Measurements from ENCODE around the gene BICD2. TPM values are rescaled to one million over a fixed set of nuclear protein-coding genes. Genes with fewer than 3 reads are reported as not detected.

BICD2 gene
- total RNA-seq, 1 donor from 2014 or later, result 35.4 TPM

GRCh38 chr9:92709240-92709639, 55.4 kb downstream of the BICD2 start:
- no peak overlapping the region for H3K27ac Mint-ChIP-seq (ENCODE audit: unreplicated experiment)
- H3K9me3 Mint-ChIP-seq (ENCODE audit: unreplicated experiment), result no peaks in the 10 kb centered on the region
- peaks cover 20% of the 10 kb centered on the region for H3K36me3 Mint-ChIP-seq (ENCODE audit: unreplicated experiment)
- H3K27me3 Mint-ChIP-seq (ENCODE audit: unreplicated experiment), result no peaks in the 10 kb centered on the region
- no peak overlapping the region for H3K4me3 Mint-ChIP-seq (ENCODE audit: unreplicated experiment)
- no peaks in the 10 kb centered on the region for H3K4me1 Mint-ChIP-seq (ENCODE audit: unreplicated experiment)
- TF ChIP-seq CTCF (IDR thresholded peaks at IDR 0.05), result no peak
- no peak for DNase-seq (ENCODE audit: extremely low spot score, unreplicated experiment)

- H3K27me3 Mint-ChIP-seq (ENCODE audit: unreplicated experiment), result no peaks in the 10 kb centered on the region
- DNase-seq (ENCODE audit: extremely low spot score, unreplicated experiment), result no peak
- no peaks in the 10 kb centered on the region for H3K9me3 Mint-ChIP-seq (ENCODE audit: unreplicated experiment)
- H3K27ac Mint-ChIP-seq (ENCODE audit: unreplicated experiment), result no peak overlapping the region
- peaks cover 11% of the 10 kb centered on the region for H3K36me3 Mint-ChIP-seq (ENCODE audit: unreplicated experiment)
- no peaks in the 10 kb centered on the region for H3K4me1 Mint-ChIP-seq (ENCODE audit: unreplicated experiment)
- no peak overlapping the region for H3K4me3 Mint-ChIP-seq (ENCODE audit: unreplicated experiment)
- no peak for TF ChIP-seq CTCF (IDR thresholded peaks at IDR 0.05)
These were observed 57.1 kb downstream of the BICD2 start for GRCh38 chr9:92707530-92707929.

GRCh38 chr9:92706218-92706940, 58.3 kb downstream of the BICD2 start:
- no peak overlapping the region for H3K27ac Mint-ChIP-seq (ENCODE audit: unreplicated experiment)
- no peaks in the 10 kb centered on the region for H3K4me1 Mint-ChIP-seq (ENCODE audit: unreplicated experiment)
- H3K9me3 Mint-ChIP-seq (ENCODE audit: unreplicated experiment), result no peaks in the 10 kb centered on the region
- H3K36me3 Mint-ChIP-seq (ENCODE audit: unreplicated experiment), result peaks cover 7% of the 10 kb centered on the region
- H3K4me3 Mint-ChIP-seq (ENCODE audit: unreplicated experiment), result no peak overlapping the region
- TF ChIP-seq CTCF (IDR thresholded peaks at IDR 0.05), result peak; percentile 34
- peak; percentile 65 for DNase-seq (ENCODE audit: extremely low spot score, unreplicated experiment)
- no peaks in the 10 kb centered on the region for H3K27me3 Mint-ChIP-seq (ENCODE audit: unreplicated experiment)

GRCh38 chr9:92704528-92704927, 60.1 kb downstream of the BICD2 start:
- Mint-ChIP-seq H3K9me3 (ENCODE audit: unreplicated experiment) (peaks cover 8% of the 10 kb centered on the region), H3K27me3 (ENCODE audit: unreplicated experiment) (no peaks in the 10 kb centered on the region), H3K27ac (ENCODE audit: unreplicated experiment) (no peak overlapping the region), H3K4me1 (ENCODE audit: unreplicated experiment) (no peaks in the 10 kb centered on the region), H3K36me3 (ENCODE audit: unreplicated experiment) (no peaks in the 10 kb centered on the region), H3K4me3 (ENCODE audit: unreplicated experiment) (no peak overlapping the region)
- no peak for TF ChIP-seq CTCF (IDR thresholded peaks at IDR 0.05)
- no peak for DNase-seq (ENCODE audit: extremely low spot score, unreplicated experiment)

GRCh38 chr9:92696619-92697018, 68.0 kb downstream of the BICD2 start:
- H3K27me3 Mint-ChIP-seq (ENCODE audit: unreplicated experiment), result no peaks in the 10 kb centered on the region
- H3K4me1 Mint-ChIP-seq (ENCODE audit: unreplicated experiment), result no peaks in the 10 kb centered on the region
- H3K36me3 Mint-ChIP-seq (ENCODE audit: unreplicated experiment), result no peaks in the 10 kb centered on the region
- H3K4me3 Mint-ChIP-seq (ENCODE audit: unreplicated experiment), result no peak overlapping the region
- no peak for TF ChIP-seq CTCF (IDR thresholded peaks at IDR 0.05)
- peaks cover 53% of the 10 kb centered on the region for H3K9me3 Mint-ChIP-seq (ENCODE audit: unreplicated experiment)
- H3K27ac Mint-ChIP-seq (ENCODE audit: unreplicated experiment), result no peak overlapping the region
- DNase-seq (ENCODE audit: extremely low spot score, unreplicated experiment), result no peak
